A673 (cell line): ENCODE data around the gene HOXB3. TPM values are rescaled to one million over a fixed set of nuclear protein-coding genes. Genes with fewer than 3 reads are reported as not detected.
A peak's percentile ranks its signal among the peaks of the same experiment; 100 is the strongest.

ENCODE experiments used
- BruUV-seq: library from RNA; stranded (reverse); fragments of 400-500 nt; replicated peaks from 2 replicates; lab custom pipeline; 2021; lab: Mats Ljungman, UMichigan
- CTCF ChIA-PET: fragments of 300-600 bp; sonication (Branson Sonifier 250); formaldehyde crosslinking; loops from one replicate; lab custom pipeline; 2022; ENCODE audit warnings: antibody characterized with exemption; lab: Charles Lee
- POLR2A ChIA-PET: fragments of 300-600 bp; sonication (Branson Sonifier 250); formaldehyde crosslinking; loops from one replicate; lab custom pipeline; 2022; ENCODE audit warnings: antibody characterized with exemption; ENCODE audit not compliant: low non-redundant PET; lab: Charles Lee
- DNase-seq: peaks from one replicate; pipeline ENCODE4 v3.0.0-alpha.2; 2015; ENCODE audit warnings: low spot score
- H3K27ac ChIP-seq: fragments of 200-600 bp; sonication (generic); 2 replicates; pipeline ENCODE4 v1.5.1; 2016; ENCODE audit warnings: mixed run types, low read depth, mild to moderate bottlenecking, mixed read lengths, antibody characterized with exemption, low read length; ENCODE audit not compliant: poor library complexity, severe bottlenecking
- H3K27me3 ChIP-seq: fragments of 200-600 bp; sonication (generic); replicated peaks from 2 replicates; pipeline ENCODE4 v1.6.1; 2017; ENCODE audit warnings: mixed run types, low read depth, mild to moderate bottlenecking, mixed read lengths, antibody characterized with exemption, low read length; ENCODE audit not compliant: insufficient read depth, poor library complexity
- H3K36me3 ChIP-seq: fragments of 200-600 bp; sonication (generic); 2 replicates; pipeline ENCODE4 v1.6.1; 2016; ENCODE audit warnings: mixed run types, mild to moderate bottlenecking, mixed read lengths, antibody characterized with exemption, low read length; ENCODE audit not compliant: insufficient read depth, poor library complexity, severe bottlenecking
- H3K4me1 ChIP-seq: fragments of 200-600 bp; sonication (generic); 2 replicates; pipeline ENCODE4 v1.6.1; 2017; ENCODE audit warnings: mixed run types, mild to moderate bottlenecking, mixed read lengths, antibody characterized with exemption, low read length; ENCODE audit not compliant: insufficient read depth, poor library complexity, severe bottlenecking
- H3K4me3 ChIP-seq: fragments of 200-600 bp; sonication (generic); 2 replicates; pipeline ENCODE4 v1.5.1; 2016; ENCODE audit warnings: low read depth, mixed run types, mild to moderate bottlenecking, mixed read lengths, low read length; ENCODE audit not compliant: poor library complexity, severe bottlenecking
- H3K9me3 ChIP-seq: fragments of 200-600 bp; sonication (generic); 2 replicates; pipeline ENCODE4 v1.6.1; 2016; ENCODE audit warnings: mixed run types, low read depth, mild to moderate bottlenecking, mixed read lengths, antibody characterized with exemption, low read length; ENCODE audit not compliant: poor library complexity, severe bottlenecking
- CTCF ChIP-seq: fragments of 300-800, 200-600 bp; sonication (generic); conservative IDR thresholded peaks from 2 replicates; pipeline ENCODE4 v1.5.1; 2017; ENCODE audit warnings: low read depth, mild to moderate bottlenecking, antibody characterized with exemption, low read length, moderate library complexity, mixed read lengths
- EZH2 ChIP-seq: fragments of 200-600 bp; sonication (generic); IDR thresholded peaks from 2 replicates; pipeline ENCODE4 v1.6.1; 2017; ENCODE audit warnings: borderline replicate concordance, low read depth, mild to moderate bottlenecking, mixed read lengths, antibody characterized with exemption, low read length; ENCODE audit not compliant: poor library complexity, severe bottlenecking
- intact Hi-C: fragments of 100-400 bp; cut with micrococcal nuclease; formaldehyde crosslinking; loops from one replicate; pipeline ENCODE4 v1.10.0; 2022; ENCODE audit not compliant: unreplicated experiment
- total RNA-seq: library from RNA; stranded (reverse); gene quantifications from 2 replicates; pipeline ENCODE4 v1.2.3, GENCODE V29; 2021

The HOXB3 gene
- total RNA-seq, 1 experiment from 2014 or later = 40.7 TPM

DNA sequence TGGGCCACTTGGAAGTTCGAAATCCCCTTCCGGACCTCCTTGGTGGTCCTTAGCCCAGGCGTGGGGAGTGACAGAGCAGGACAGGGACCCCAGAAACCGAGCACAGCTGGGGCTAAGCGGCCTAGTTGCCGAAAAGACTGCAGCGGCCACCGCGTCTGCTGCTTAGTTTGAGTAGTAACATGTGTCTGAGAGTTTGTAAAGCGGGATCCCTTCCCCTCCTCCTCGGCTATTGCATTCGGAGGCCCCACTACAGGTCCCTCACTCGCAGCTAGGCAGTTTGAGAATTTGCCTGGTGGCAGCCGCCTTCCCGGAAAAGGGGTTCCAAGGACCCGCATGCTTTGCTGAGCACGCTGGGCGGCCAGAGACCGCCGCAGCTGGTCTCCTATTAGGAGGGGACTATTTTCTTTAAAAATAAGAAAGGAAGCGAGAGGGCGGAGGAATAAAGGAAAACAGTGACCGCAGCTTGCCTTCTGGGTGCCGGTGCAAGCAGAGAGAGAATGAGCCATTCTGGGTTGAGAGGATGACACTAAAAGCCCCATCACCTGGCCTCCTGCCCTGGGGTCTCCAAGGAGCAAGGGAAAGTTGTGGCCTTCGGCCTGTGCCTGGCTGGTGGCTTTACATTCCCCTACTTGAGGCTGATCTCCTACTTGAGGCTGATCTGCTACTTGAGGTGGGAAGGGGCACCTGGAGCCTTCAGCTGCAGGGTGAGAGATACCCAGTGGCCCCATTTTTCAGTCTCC lies 4.7 kb upstream of the HOXB3 start:
- peaks cover 12% of the 10 kb centered on the region for H3K36me3 ChIP-seq
- H3K4me3 ChIP-seq = no peak overlapping the region
- H3K4me1 ChIP-seq = peaks cover 36% of the 10 kb centered on the region
- DNase-seq = no peak
- ChIA-PET CTCF (interaction anchor here (0.6 to 0.8 kb wide), 4 partner anchors 53 to 368 kb away, joined by 3 to 4 read pairs (median 4); no protein-coding TSS in a partner anchor), POLR2A (no interaction called here)
- H3K9me3 ChIP-seq = no peaks in the 10 kb centered on the region
- no peak for TF ChIP-seq EZH2
- TF ChIP-seq CTCF = no peak
- intact Hi-C loops = no loop called here
- no peaks in the 10 kb centered on the region for H3K27me3 ChIP-seq
- BruUV-seq = no TSS peak
- peak overlapping the region; percentile 77 for H3K27ac ChIP-seq

GRCh38 chr17:48593840-48594537 lies 3.9 kb upstream of the HOXB3 start:
- BruUV-seq = no TSS peak
- peak; percentile 93 for DNase-seq
- Histone ChIP-seq H3K9me3 (no peaks in the 10 kb centered on the region), H3K27ac (peak overlapping the region; percentile 77), H3K4me1 (peaks cover 42% of the 10 kb centered on the region), H3K27me3 (no peaks in the 10 kb centered on the region), H3K4me3 (peak overlapping the region; percentile 5), H3K36me3 (peaks cover 12% of the 10 kb centered on the region)
- ChIA-PET POLR2A (no interaction called here), CTCF (interaction anchor here (0.6 to 0.8 kb wide), 5 partner anchors 52 to 367 kb away, joined by 3 to 5 read pairs (median 4); no protein-coding TSS in a partner anchor)
- intact Hi-C loops = no loop called here
- TF ChIP-seq EZH2 = no peak
- TF ChIP-seq CTCF = peak; percentile 96

DNA sequence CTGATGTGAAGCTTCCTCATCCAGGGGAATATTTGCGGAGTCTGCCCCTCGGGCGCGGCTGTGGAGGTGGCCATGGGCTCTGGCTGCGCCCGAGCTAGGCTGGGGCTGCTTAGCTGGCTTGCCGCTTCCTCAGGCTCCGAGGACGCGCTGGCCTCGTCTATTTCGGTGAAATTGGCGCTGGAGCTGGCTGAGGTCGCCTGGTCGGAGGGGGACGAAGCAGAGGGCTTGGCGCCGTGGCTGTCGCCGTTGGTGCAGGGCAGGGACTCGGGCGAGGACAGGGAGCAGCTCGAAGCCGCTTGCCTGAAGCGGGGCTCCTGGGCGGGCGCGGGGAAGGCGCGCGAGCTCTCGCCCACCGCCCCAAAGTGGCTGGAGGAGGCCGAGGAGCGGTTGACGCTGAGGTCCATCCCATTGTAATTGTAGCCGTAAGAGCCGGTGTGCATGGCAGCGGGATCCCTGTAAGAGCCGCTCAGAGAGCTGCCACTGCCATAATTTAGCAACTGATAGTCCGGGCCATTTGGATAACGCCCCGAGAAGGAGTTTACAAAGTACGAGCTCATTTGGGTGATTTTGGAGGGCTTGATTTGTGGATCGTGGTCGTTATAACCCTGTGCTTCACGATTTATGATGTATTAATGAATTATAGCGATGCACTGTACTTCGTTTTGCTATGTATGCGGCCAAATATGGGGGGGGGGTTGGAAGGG lies 3.2 kb upstream of the HOXB3 start, which contains the start of gene HOXB5:
TSS of gene HOXB5 (minus strand) at position 654 of the 704 bp plus-strand sequence. CDS start at position 557, 97 bp downstream.
- no peaks in the 10 kb centered on the region for H3K27me3 ChIP-seq
- CTCF ChIA-PET = interaction anchor here (0.7 to 1.5 kb wide), 6 partner anchors 9 to 285 kb away, joined by 3 to 4 read pairs (median 3); no protein-coding TSS in a partner anchor
- H3K4me1 ChIP-seq = peaks cover 46% of the 10 kb centered on the region
- BruUV-seq = no TSS peak
- no peaks in the 10 kb centered on the region for H3K9me3 ChIP-seq
- peaks cover 12% of the 10 kb centered on the region for H3K36me3 ChIP-seq
- no peak for DNase-seq
- intact Hi-C loops = no loop called here
- POLR2A ChIA-PET = no interaction called here
- H3K27ac ChIP-seq = peak within 1 kb of the TSS; percentile 77
- peak within 1 kb of the TSS; percentile 5 for H3K4me3 ChIP-seq
- TF ChIP-seq CTCF (no peak), EZH2 (no peak)
